ENCODE results near the gene HACD1.

HACD1 gene

DNA sequence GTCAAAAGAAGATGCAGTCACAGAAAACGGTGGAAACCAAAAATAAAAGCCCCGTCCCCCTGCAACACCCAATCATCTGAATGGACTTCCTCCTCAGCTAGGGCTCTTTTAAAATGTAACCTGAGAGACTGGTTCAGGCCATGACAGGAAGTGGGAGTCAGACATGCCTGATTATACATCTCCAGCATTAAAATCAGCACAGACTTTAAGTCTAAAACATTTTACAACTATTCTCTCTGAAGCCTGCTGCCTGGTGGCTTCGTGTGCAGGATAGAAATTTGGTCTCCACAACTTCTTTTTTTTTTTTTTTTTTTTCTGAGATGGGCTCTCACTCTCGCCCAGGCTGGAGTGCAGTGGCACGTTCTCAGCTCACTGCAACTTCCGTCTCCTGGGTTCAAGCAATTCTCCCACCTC, 30.3 kb downstream of the HACD1 start:
- no peak for DNase-seq (ENCODE audit: low read depth, low spot score)

DNA sequence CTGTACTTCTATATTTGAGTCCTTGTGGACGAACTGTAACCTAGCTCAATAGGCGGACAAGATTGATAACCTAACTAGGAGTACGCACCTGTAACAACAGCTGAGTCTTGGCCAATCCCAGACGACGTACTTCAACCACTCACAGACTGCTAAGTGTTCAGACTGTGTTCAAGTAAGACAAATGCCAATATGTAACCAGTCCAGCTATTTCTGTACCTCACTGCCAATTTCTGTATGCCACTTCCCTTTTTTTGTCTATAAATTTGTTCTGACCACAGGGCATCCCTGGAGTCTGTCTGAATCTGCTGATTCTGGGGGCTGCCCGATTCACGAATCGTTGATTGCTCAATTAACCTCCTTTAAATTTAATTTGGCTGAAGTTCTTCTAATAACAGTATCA, 32.2 kb downstream of the HACD1 start:
- DNase-seq (ENCODE audit: low read depth, low spot score) = no peak

DNA sequence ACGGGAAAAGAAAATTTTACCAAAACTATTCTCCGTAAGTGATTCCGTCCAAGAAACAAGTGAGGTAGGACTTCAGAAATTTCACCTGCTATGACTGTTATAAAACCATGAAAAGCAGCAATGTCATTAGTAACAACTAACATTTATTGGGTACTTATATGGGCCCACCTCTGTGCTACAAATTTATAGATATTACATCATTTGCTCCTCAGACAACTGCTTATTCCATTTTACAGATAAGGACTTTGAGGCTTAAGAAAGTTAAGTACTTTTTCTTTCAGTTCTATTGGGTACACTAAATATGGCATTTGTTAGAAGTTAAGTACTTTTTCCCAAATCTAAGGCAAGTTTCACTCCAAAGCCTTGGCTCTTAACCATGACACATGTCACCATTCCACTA, 36.3 kb downstream of the HACD1 start:
- no peak for DNase-seq (ENCODE audit: low read depth, low spot score)

DNA sequence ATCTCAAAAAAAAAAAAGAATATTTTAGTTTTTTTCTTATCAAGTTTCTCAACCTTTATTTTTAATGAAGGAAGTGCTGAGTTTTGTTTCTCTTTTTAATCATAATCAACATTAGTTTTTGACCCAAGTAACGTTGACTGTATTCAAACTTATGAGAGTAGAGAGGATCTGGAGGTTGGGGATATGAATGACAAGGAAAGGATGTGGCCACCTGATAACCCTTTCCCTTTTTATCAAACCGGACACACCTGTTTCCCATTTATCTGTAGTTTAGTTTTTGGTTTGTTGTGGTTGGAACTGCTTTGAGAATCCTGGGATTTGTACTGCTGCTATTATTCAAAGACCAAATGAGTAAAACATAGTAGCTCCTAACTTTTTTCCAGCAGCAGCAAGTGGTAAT, 38.6 kb downstream of the HACD1 start:
- no peak for DNase-seq (ENCODE audit: low read depth, low spot score)

DNA sequence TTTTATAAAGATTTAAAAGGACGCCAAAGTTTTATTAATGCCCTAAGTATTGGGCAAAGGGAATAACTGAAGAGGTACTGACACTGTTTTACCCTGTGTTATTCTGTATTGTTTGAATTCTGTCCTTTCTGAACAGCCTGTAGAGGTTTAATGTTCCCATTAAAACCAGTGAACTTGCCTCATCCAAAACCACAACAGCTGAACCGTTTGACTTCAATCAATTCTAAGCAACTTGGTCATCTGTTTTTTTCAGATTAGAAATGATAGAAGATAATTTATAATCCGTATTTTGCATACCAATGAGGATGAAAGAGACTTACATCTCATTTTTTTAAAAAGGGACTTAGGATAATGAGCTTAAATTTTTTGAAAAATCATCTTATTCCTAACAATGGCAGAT, 40.4 kb downstream of the HACD1 start:
- DNase-seq (ENCODE audit: low read depth, low spot score) = no peak

DNA sequence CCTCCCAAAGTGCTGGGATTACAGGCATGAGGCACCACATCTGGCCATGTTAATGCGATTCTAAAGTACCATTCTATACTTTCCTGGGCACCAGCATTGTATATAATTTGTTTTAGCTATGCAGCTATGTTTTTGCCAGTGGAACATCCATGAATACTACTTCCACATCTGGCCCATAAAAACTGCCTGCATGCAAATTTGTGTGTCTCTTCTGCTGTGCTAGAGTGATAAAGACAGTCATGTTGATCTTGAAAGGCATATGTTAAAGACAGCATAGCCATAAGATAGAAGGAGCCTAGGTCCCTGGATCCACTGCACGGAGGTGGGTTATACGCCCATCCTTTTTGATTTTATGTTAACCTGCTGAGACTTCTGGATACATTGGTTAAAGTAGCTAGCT, 52.3 kb downstream of the HACD1 start:
- no peak for DNase-seq (ENCODE audit: low read depth, low spot score)

DNA sequence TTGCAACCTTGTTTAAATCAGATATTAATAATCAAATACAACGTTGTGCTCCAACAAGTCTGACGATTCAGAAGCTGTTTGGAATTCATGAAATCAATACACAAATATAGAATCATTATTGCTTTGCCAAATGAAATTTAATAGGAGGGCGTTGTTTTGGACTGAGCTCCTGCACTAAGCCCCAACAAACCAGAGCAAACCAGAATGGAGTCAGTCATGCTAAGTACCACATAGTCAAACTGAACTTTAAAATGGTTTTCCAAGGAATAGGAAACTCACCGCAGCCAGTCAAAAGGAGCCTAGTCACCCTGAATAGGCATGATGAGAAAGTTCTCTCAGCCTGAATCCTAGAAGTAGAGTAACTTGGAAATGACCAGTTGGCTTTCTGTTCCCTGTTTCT, 53.7 kb downstream of the HACD1 start:
- DNase-seq (ENCODE audit: low read depth, low spot score) = no peak

DNA sequence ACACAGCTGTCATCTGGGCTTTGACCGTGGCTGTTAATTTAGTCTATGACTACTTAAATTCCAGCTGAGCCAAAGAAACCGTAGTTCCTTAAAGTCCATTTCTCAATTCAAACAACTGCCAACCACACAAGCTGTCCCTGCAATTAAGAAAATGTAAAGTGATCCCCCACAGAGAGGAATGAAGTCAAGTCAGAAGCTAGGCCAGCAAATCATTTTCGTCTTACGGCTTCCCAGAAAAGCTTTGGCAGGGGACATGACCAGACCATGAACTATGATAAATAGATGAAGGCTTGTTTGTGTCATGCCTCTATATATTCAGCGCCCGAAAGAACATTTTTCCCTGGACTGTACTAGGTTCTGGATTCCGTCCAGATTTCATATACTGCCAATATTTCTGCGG, 54.6 kb downstream of the HACD1 start:
- no peak for DNase-seq (ENCODE audit: low read depth, low spot score)

DNA sequence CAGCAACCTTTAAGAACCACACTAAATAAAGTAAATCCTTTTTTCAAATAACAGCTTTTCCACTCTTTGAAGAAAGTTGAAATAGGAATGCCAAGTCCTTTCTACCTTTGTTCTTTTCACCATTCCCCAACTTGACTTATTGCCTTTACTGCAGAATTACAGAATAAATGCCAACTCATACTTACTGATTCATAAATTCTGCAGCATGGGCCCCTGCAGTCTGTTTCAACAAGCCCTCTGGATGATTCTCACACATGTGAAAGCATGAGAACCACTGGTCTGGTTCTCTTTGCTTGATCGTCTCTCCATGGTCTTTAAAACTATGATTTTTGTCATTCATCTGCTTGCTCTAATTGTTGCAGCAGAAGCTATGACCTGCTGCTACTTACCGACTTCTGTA, 56.1 kb downstream of the HACD1 start:
- DNase-seq (ENCODE audit: low read depth, low spot score) = no peak

DNA sequence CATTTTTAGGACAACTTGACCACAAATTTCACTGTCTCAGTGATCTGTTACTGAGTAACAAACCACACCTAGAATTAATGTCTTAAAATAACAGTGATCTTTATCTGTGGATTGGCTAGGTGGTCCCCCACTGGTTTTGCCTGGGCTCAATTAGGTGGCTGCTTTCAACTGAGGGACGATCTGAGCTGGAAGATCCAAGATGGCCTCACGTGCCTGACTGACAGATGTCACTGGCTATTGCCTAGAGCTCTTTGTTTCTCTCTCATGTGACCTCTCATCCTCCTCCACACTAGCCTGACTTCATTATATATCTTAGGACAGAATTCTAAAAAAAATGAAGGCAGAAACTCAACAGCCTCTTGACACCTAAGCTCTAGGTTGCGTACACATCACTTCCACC, 59.7 kb downstream of the HACD1 start:
- DNase-seq (ENCODE audit: low read depth, low spot score) = no peak

DNA sequence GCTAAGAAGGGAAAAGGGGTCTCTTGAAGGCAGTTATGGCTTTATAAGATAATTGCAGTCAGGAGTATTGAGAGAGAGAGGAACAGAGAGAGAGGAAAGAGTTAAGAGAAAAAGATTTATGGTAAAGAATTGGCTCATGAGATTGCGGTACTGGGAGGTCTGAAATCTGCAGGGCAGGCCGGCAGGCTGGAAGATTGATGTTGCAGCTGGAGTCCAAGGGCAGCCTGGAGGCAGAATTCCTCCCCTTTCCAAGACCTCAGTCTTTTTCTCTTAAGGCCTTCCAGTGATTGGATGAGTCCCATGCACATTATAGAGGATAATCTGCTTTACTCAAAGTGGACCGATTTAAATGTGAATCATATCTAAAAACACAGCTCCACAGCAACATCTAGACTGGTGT, 68.4 kb downstream of the HACD1 start:
- no peak for DNase-seq (ENCODE audit: low read depth, low spot score)

DNA sequence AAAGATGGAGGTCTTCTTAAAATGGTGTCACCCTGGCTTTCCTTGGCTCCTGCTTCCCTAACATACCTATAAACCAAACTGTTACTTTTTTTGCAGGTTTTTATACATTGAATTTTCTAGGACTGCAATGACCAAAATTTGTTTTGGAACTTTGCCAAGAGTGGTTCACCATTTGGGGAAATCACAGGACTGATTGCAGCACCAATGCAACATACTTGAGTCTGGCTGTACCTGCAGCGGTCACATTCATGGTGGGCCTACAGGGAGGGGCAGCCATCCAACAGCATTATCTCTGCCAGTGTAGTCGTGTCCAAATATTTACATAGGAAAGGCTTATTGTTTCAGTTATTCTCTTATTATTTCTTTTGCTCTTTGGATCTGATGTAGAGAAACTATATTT, 69.0 kb downstream of the HACD1 start:
- no peak for DNase-seq (ENCODE audit: low read depth, low spot score)

DNA sequence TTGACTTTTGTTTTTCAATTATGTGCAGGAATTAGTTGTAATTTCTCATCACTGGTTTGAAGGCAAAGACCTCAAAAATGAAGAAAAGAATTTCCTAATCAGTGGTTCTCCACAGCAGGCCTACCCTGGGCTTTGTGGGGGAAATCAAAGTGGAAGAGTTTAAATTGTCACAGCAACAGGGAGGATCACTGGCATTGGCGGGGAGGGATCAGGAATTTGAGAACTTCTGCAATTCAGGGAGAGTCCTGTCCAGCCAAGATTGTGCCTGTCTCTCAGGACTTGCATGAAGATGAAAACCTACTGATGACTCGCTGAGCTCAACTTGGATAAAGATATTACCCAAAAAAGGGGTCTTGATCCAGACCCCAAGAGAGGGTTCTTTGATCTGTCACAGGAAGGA, 70.1 kb downstream of the HACD1 start:
- no peak for DNase-seq (ENCODE audit: low read depth, low spot score)

DNA sequence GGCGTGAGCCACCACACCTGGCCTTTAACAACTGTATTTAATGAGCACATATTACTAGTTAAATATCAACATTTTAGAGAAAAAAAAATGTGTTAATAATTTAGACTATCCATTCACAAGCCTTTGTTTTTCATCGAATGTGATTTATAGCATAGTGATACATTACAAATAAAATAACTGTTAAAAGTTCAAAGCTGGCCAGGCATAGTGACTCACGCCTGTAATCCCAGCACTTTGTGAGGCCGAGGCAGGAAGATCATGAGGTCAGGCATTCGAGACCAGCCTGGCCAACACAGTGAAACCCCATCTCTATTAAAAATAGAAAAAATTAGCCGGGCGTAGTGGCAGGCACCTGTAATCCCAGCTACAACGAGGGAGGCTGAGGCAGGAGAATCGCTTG, 72.7 kb downstream of the HACD1 start:
- DNase-seq (ENCODE audit: low read depth, low spot score) = no peak

All from iPS DF 19.7 (cell line).